Activated CD4-positive, alpha-beta memory T cell treated with anti-CD3 and anti-CD28 coated beads, Interleukin-2, amount 10 ng/mL, durations not matched to agents 7 days and 5 days (primary cell): ENCODE measurements around the gene RAD23A. TPM values are rescaled to one million over a fixed set of nuclear protein-coding genes. Genes with fewer than 3 reads are reported as not detected.
A peak's percentile ranks its signal among the peaks of the same experiment; 100 is the strongest.

Experiments used
- CTCF ChIA-PET: fragments of 350-600 bp; sonication (Branson Sonifier 250); formaldehyde crosslinking; loops from one replicate; lab custom pipeline; 2021; ENCODE audit warnings: antibody characterized with exemption, inconsistent platforms; lab: Charles Lee
- POLR2A ChIA-PET: fragments of 350-600 bp; sonication (Branson Sonifier 250); formaldehyde crosslinking; loops from one replicate; lab custom pipeline; 2021; ENCODE audit warnings: antibody characterized with exemption; lab: Charles Lee
- DNase-seq: peaks from one replicate; pipeline ENCODE4 v3.0.0-alpha.2; 2020
- H3K27ac Mint-ChIP-seq: one replicate; pipeline ENCODE4 v1.8.0; 2021; ENCODE audit warnings: mild to moderate bottlenecking, mixed read lengths
- H3K27me3 Mint-ChIP-seq: one replicate; pipeline ENCODE4 v1.8.0; 2021; ENCODE audit warnings: mixed read lengths
- H3K36me3 Mint-ChIP-seq: one replicate; pipeline ENCODE4 v1.8.0; 2021; ENCODE audit warnings: low read depth, mixed read lengths
- H3K4me1 Mint-ChIP-seq: one replicate; pipeline ENCODE4 v1.8.0; 2021; ENCODE audit warnings: mixed read lengths
- H3K4me3 Mint-ChIP-seq: one replicate; pipeline ENCODE4 v1.8.0; 2021; ENCODE audit warnings: mild to moderate bottlenecking, mixed read lengths
- H3K9me3 Mint-ChIP-seq: one replicate; pipeline ENCODE4 v1.8.0; 2021; ENCODE audit warnings: mixed read lengths
- total RNA-seq, 2 experiments: library from RNA; stranded (reverse); gene quantifications; one replicate each; pipeline ENCODE4 v1.2.3, GENCODE V29; 2021

RAD23A gene
- total RNA-seq, 2 experiments from 2014 or later, result 119 to 123 TPM

GRCh38 chr19:12983091-12983490, 37.4 kb downstream of the RAD23A start:
- CTCF ChIA-PET, result interaction anchor here (5.0 kb wide), 1 partner anchor 77 kb away, joined by 31 read pairs; no protein-coding TSS in a partner anchor
- H3K4me1 Mint-ChIP-seq, result peaks cover 1% of the 10 kb centered on the region
- peaks cover 14% of the 10 kb centered on the region for H3K27me3 Mint-ChIP-seq

DNA sequence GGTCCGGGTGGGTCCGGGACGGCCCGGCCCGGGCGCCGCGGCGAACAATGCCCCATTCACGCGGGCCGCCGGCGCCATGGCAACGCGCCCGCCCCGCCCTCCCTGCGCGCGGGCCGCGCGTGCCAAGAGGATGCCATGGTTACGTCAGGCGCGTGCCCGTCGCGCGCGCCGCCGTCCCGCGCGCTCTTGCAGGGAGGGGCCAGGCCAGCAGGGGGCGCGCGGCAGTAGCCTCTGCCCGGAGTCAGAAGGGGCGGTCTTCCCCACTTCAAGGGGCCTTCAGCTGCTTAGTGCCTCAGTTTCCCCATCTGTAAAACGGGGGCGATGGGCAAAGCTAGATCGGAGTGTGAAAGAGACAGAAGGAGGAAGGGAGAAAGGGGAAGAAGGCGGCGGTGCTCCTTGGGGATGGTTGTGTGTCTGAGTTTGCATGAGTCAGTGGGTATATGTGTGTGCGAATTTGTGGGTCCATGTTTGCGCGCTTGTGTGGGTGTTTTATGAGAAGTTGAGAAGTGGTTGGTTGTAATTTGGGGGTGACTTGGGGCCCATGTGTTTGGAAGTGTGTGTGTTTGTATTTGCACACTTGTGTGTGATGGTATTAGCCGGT, 38.0 kb downstream of the RAD23A start:
- Mint-ChIP-seq H3K27ac (no peak overlapping the region), H3K9me3 (no peaks in the 10 kb centered on the region), H3K36me3 (no peaks in the 10 kb centered on the region), H3K4me1 (peaks cover 1% of the 10 kb centered on the region), H3K27me3 (peaks cover 13% of the 10 kb centered on the region), H3K4me3 (no peak overlapping the region)
- ChIA-PET POLR2A (no interaction called here), CTCF (interaction anchor here (0.6 to 5.0 kb wide), 2 partner anchors 77 to 702 kb away, joined by 3 to 31 read pairs; no protein-coding TSS in a partner anchor)
- DNase-seq, result peak; percentile 84

More at GRCh38 chr19:12983091-12983490, 37.4 kb downstream of the RAD23A start:
- Mint-ChIP-seq H3K9me3 (no peaks in the 10 kb centered on the region), H3K36me3 (no peaks in the 10 kb centered on the region), H3K4me3 (no peak overlapping the region), H3K27ac (no peak overlapping the region)
- POLR2A ChIA-PET, result no interaction called here
- DNase-seq, result no peak

GRCh38 chr19:12984143-12984627, 38.5 kb downstream of the RAD23A start:
- Mint-ChIP-seq H3K4me3 (no peak overlapping the region), H3K36me3 (no peaks in the 10 kb centered on the region), H3K9me3 (no peaks in the 10 kb centered on the region), H3K4me1 (peaks cover 1% of the 10 kb centered on the region), H3K27me3 (peaks cover 13% of the 10 kb centered on the region), H3K27ac (no peak overlapping the region)
- DNase-seq, result no peak
- POLR2A ChIA-PET, result no interaction called here
- CTCF ChIA-PET, result interaction anchor here (0.6 to 5.0 kb wide), 3 partner anchors 76 to 702 kb away, joined by 3 to 31 read pairs (median 4); no protein-coding TSS in a partner anchor

- H3K36me3 Mint-ChIP-seq, result no peaks in the 10 kb centered on the region
- H3K27me3 Mint-ChIP-seq, result peaks cover 13% of the 10 kb centered on the region
- no peak for DNase-seq
- no peak overlapping the region for H3K27ac Mint-ChIP-seq
- peaks cover 1% of the 10 kb centered on the region for H3K4me1 Mint-ChIP-seq
- no peaks in the 10 kb centered on the region for H3K9me3 Mint-ChIP-seq
- POLR2A ChIA-PET, result interaction anchor here (1.1 kb wide), 1 partner anchor 133 kb away, joined by 3 read pairs; no protein-coding TSS in a partner anchor
- CTCF ChIA-PET, result interaction anchor here (0.7 to 5.0 kb wide), 3 partner anchors 76 to 367 kb away, joined by 3 to 31 read pairs (median 4); no protein-coding TSS in a partner anchor
- no peak overlapping the region for H3K4me3 Mint-ChIP-seq
Measured at GRCh38 chr19:12984683-12985048, 39.0 kb downstream of the RAD23A start.

DNA sequence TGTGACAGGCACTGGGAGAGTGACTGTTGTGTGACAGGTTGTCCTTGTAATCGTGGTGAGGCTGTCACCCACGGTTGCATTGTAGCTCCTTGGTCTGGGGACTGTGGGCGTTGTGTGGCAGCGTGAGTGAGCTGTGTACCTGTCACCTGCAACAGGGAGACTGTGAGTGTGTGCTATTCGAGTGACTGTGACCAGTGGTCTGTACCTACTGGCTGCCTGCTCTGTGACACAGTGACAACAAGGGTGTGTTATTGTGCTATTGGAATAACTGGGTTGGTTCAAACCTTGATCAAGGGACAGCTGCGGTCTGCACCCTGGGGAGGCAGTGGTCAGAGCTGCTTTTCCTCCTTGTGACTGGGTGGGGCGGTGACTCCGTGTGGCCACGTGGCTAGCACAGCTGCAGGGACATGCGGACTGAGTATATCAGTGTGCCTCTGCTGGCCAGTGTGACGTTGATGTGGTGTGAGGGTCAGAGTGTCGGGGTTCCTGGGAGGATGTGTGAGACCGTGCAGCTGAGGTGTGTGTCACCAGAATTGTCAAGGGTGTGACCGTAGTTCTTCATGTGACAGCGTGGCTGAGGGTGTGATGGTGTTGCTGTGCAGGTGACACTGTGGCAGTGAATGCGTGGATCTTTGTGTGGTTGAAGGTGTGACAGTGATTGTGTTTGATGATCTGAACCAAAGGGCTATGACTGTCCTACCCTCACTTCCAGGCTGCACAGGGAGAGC, 39.6 kb downstream of the RAD23A start:
- peaks cover 1% of the 10 kb centered on the region for H3K4me1 Mint-ChIP-seq
- H3K27ac Mint-ChIP-seq, result no peak overlapping the region
- H3K9me3 Mint-ChIP-seq, result no peaks in the 10 kb centered on the region
- no peaks in the 10 kb centered on the region for H3K36me3 Mint-ChIP-seq
- DNase-seq, result no peak
- ChIA-PET POLR2A (interaction anchor here (0.9 to 1.1 kb wide), 2 partner anchors 115 to 132 kb away, joined by 3 read pairs; no protein-coding TSS in a partner anchor), CTCF (interaction anchor here (0.7 to 5.0 kb wide), 6 partner anchors 8 to 366 kb away, joined by 3 to 31 read pairs (median 4); no protein-coding TSS in a partner anchor)
- no peak overlapping the region for H3K4me3 Mint-ChIP-seq
- peaks cover 13% of the 10 kb centered on the region for H3K27me3 Mint-ChIP-seq

DNA sequence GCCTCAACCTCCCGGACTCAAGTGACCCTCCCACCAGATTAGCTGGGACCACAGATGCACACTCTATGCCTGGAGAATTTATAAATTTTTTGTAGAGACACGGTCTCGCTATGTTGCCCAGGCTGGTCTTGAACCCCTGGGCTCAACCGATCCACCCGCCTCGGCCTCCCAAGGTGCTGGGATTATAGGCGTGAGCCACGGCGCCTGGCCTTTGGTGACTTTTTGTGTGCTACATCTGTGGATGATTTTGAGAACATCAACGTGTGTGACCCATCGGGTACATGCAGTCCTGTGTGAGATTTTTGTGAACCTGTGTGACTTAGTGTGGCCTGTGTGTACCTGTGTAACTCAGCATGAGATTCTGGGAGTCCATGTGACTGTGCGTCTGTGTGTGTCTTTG, 41.1 kb downstream of the RAD23A start:
- no peak for DNase-seq
- H3K36me3 Mint-ChIP-seq, result no peaks in the 10 kb centered on the region
- H3K27ac Mint-ChIP-seq, result no peak overlapping the region
- no peaks in the 10 kb centered on the region for H3K9me3 Mint-ChIP-seq
- no peak overlapping the region for H3K4me3 Mint-ChIP-seq
- peaks cover 20% of the 10 kb centered on the region for H3K27me3 Mint-ChIP-seq
- POLR2A ChIA-PET, result no interaction called here
- CTCF ChIA-PET, result interaction anchor here (5.0 kb wide), 1 partner anchor 73 kb away, joined by 31 read pairs; no protein-coding TSS in a partner anchor
- peaks cover 1% of the 10 kb centered on the region for H3K4me1 Mint-ChIP-seq

GRCh38 chr19:12987190-12987589, 41.5 kb downstream of the RAD23A start:
- peaks cover 20% of the 10 kb centered on the region for H3K27me3 Mint-ChIP-seq
- H3K4me1 Mint-ChIP-seq, result peaks cover 1% of the 10 kb centered on the region
- ChIA-PET CTCF (no interaction called here), POLR2A (no interaction called here)
- H3K36me3 Mint-ChIP-seq, result no peaks in the 10 kb centered on the region
- H3K4me3 Mint-ChIP-seq, result no peak overlapping the region
- no peak for DNase-seq
- H3K27ac Mint-ChIP-seq, result no peak overlapping the region
- H3K9me3 Mint-ChIP-seq, result no peaks in the 10 kb centered on the region

DNA sequence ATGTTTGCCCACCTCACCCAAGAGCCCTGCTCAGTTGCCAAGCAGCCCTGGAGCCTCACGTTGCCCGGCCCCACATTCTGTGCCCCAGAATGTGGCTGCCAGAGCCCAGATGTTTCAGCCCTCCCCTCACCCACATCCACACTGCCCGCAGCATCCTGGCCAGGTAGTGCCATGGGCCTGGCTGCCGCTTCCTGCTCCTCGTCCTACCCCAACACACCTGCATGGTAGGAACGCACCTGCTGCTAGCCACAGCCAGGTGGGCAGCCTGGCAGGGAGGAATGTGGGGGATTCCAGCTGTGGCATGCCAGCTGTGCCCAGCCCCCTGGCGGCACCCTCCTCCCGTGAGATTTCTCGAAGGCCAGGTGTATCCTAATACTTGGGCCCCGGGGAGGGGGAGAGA, 42.1 kb downstream of the RAD23A start:
- CTCF ChIA-PET, result no interaction called here
- no peaks in the 10 kb centered on the region for H3K9me3 Mint-ChIP-seq
- POLR2A ChIA-PET, result no interaction called here
- no peak overlapping the region for H3K27ac Mint-ChIP-seq
- DNase-seq, result no peak
- H3K4me1 Mint-ChIP-seq, result peaks cover 1% of the 10 kb centered on the region
- no peaks in the 10 kb centered on the region for H3K36me3 Mint-ChIP-seq
- no peak overlapping the region for H3K4me3 Mint-ChIP-seq
- H3K27me3 Mint-ChIP-seq, result peaks cover 21% of the 10 kb centered on the region

GRCh38 chr19:12990431-12990830, 44.8 kb downstream of the RAD23A start:
- no peak for DNase-seq
- Mint-ChIP-seq H3K27me3 (peaks cover 34% of the 10 kb centered on the region), H3K36me3 (peaks cover 3% of the 10 kb centered on the region), H3K4me3 (no peak overlapping the region), H3K9me3 (no peaks in the 10 kb centered on the region), H3K27ac (no peak overlapping the region), H3K4me1 (peaks cover 6% of the 10 kb centered on the region)
- ChIA-PET CTCF (no interaction called here), POLR2A (no interaction called here)

DNA sequence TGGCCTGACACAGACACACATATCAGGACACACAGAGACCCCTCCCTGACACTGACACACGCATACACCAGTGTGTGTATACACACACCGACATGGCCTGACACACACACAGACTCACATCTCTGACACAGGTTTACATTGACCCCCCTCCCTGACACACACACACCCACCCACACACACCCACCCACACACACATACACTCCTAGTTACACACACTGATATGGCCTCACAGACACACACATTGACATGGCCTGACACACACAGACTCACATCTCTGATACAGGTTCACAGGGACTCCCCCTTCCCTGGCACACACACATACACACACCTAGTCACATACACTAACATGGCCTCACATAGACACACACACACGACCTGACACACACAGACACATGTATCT, 45.2 kb downstream of the RAD23A start:
- Mint-ChIP-seq H3K4me1 (peaks cover 6% of the 10 kb centered on the region), H3K9me3 (no peaks in the 10 kb centered on the region), H3K27ac (no peak overlapping the region), H3K27me3 (peaks cover 32% of the 10 kb centered on the region), H3K36me3 (peaks cover 3% of the 10 kb centered on the region), H3K4me3 (no peak overlapping the region)
- POLR2A ChIA-PET, result no interaction called here
- CTCF ChIA-PET, result no interaction called here
- no peak for DNase-seq

- peaks cover 3% of the 10 kb centered on the region for H3K36me3 Mint-ChIP-seq
- CTCF ChIA-PET, result interaction anchor here (0.8 to 1.2 kb wide), 2 partner anchors 13 to 103 kb away, joined by 3 to 7 read pairs; no protein-coding TSS in a partner anchor
- POLR2A ChIA-PET, result interaction anchor here (0.7 kb wide), 1 partner anchor 17 kb away, joined by 3 read pairs; no protein-coding TSS in a partner anchor
Measured at GRCh38 chr19:12991296-12991695, 45.6 kb downstream of the RAD23A start.

DNA sequence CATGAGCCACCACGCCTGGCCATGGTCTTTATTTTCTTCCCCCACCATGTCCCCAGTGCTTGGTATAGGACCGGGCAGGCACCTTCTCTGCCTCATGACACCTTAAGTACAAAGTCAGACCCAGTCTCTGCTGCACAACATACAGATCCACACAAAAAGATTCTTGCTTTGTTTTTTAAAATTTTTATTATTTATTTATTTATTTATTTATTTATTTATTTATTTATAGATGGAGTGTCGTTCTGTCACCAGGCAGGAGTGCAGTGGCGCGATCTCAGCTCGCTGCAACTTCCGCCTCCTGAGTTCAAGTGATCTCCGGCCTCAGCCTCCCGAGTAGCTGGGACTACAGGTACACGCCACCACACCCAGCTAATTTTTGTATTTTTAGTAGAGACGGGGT, 47.1 kb downstream of the RAD23A start:
- Mint-ChIP-seq H3K4me1 (peaks cover 6% of the 10 kb centered on the region), H3K9me3 (no peaks in the 10 kb centered on the region), H3K27ac (no peak overlapping the region), H3K4me3 (no peak overlapping the region), H3K27me3 (peaks cover 42% of the 10 kb centered on the region), H3K36me3 (peaks cover 3% of the 10 kb centered on the region)
- DNase-seq, result no peak
- POLR2A ChIA-PET, result no interaction called here
- CTCF ChIA-PET, result interaction anchor here (0.9 to 1.2 kb wide), 3 partner anchors 15 to 69 kb away, joined by 3 to 7 read pairs (median 4); no protein-coding TSS in a partner anchor

More at GRCh38 chr19:12991296-12991695, 45.6 kb downstream of the RAD23A start:
- no peak overlapping the region for H3K27ac Mint-ChIP-seq
- peaks cover 35% of the 10 kb centered on the region for H3K27me3 Mint-ChIP-seq
- peaks cover 6% of the 10 kb centered on the region for H3K4me1 Mint-ChIP-seq
- H3K9me3 Mint-ChIP-seq, result no peaks in the 10 kb centered on the region
- DNase-seq, result no peak
- no peak overlapping the region for H3K4me3 Mint-ChIP-seq

DNA sequence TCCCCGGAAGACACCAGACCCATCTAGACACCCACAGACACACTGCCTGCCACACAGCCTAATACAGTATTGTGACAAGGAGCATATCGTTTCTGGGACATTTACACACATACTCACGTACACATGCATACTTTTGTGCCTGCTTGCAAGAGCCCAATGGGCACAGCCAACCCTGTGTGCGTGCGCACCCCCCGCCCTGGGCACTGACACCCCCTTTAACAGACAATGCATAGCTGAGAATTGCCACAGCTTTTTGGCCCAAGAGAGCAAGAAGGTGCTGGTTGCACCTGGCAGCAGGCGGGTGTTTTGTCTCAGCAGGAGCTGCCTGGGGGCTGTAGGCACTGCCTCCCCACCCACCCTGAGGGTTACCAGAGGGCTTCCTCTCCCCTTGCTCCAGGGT, 47.9 kb downstream of the RAD23A start:
- ChIA-PET CTCF (interaction anchor here (0.9 to 1.1 kb wide), 2 partner anchors 20 to 28 kb away, joined by 3 read pairs; no protein-coding TSS in a partner anchor), POLR2A (no interaction called here)
- no peak overlapping the region for H3K27ac Mint-ChIP-seq
- no peak overlapping the region for H3K4me3 Mint-ChIP-seq
- H3K9me3 Mint-ChIP-seq, result no peaks in the 10 kb centered on the region
- H3K27me3 Mint-ChIP-seq, result peaks cover 47% of the 10 kb centered on the region
- no peak for DNase-seq
- H3K36me3 Mint-ChIP-seq, result peaks cover 3% of the 10 kb centered on the region
- H3K4me1 Mint-ChIP-seq, result peaks cover 6% of the 10 kb centered on the region
